ENCODE data around the gene ITIH4. TPM values are rescaled to one million over a fixed set of nuclear protein-coding genes. Genes with fewer than 3 reads are reported as not detected.

The ITIH4 gene
- total and polyA plus RNA-seq, 2 of the 13 experiments (the other 11 are each of a cell fraction or from before 2014, with no cell fraction given), result 2.7 to 5.3 TPM

- TF ChIP-seq ZNF639 (CRISPR knock-in tag; conservative IDR thresholded peaks at IDR 0.05), result 0 out of 2 replicates have a peak, but pooled peaks have one; percentile 25
- TF ChIP-seq LRRFIP1 (CRISPR knock-in tag; conservative IDR thresholded peaks at IDR 0.05), result no peak
- no peak for TF ChIP-seq ZBTB42 (CRISPR knock-in tag; IDR thresholded peaks at IDR 0.05)
- no peak for TF ChIP-seq TFE3 (CRISPR knock-in tag; IDR thresholded peaks at IDR 0.05)
- TF ChIP-seq KLF6 (CRISPR knock-in tag; IDR thresholded peaks at IDR 0.05), result no peak
- no peak for TF ChIP-seq SP140L (CRISPR knock-in tag; IDR thresholded peaks at IDR 0.05; ENCODE audit: borderline replicate concordance)
- TF ChIP-seq SMARCC2 (IDR thresholded peaks at IDR 0.05), result no peak
- no peak for TF ChIP-seq ZBTB49 (CRISPR knock-in tag; IDR thresholded peaks at IDR 0.05; ENCODE audit: borderline replicate concordance)
- peak in 1 of 2 experiments; percentile 34; a peak in 1 of 4 replicates for TF ChIP-seq KLF16 (CRISPR knock-in tag; IDR thresholded peaks at IDR 0.05)
- peak; percentile 84 for TF ChIP-seq CEBPG (CRISPR knock-in tag; IDR thresholded peaks at IDR 0.05)
- no peak for TF ChIP-seq JUNB (CRISPR knock-in tag; IDR thresholded peaks at IDR 0.05; ENCODE audit: borderline replicate concordance)
- TF ChIP-seq ZBTB26 (CRISPR knock-in tag; IDR thresholded peaks at IDR 0.05; ENCODE audit: borderline replicate concordance), result no peak
- TF ChIP-seq THAP11 (CRISPR knock-in tag; IDR thresholded peaks at IDR 0.05), result 0 out of 2 replicates have a peak, but pooled peaks have one; percentile 32
- TF ChIP-seq ZNF792 (CRISPR knock-in tag; IDR thresholded peaks at IDR 0.05), result no peak
- no peak for TF ChIP-seq ZNF562 (CRISPR knock-in tag; IDR thresholded peaks at IDR 0.05; ENCODE audit: borderline replicate concordance)
- no peak for TF ChIP-seq THAP7 (CRISPR knock-in tag; IDR thresholded peaks at IDR 0.05)
- TF ChIP-seq SP1 (IDR thresholded peaks at IDR 0.05), result no peak
- TF ChIP-seq SP1 (CRISPR knock-in tag; IDR thresholded peaks at IDR 0.05), result no peak
- TF ChIP-seq AGO1 (IDR thresholded peaks at IDR 0.05; ENCODE audit: low read depth, low read length, poor library complexity, severe bottlenecking), result no peak
- no peak for TF ChIP-seq IRX3 (CRISPR knock-in tag; IDR thresholded peaks at IDR 0.05; ENCODE audit: borderline replicate concordance, low read depth)
- no peak for TF ChIP-seq ZSCAN29 (CRISPR knock-in tag; conservative IDR thresholded peaks at IDR 0.05)
- TF ChIP-seq SNAPC2 (CRISPR knock-in tag; IDR thresholded peaks at IDR 0.05), result no peak
- TF ChIP-seq ZNF232 (CRISPR knock-in tag; IDR thresholded peaks at IDR 0.05; ENCODE audit: borderline replicate concordance), result no peak
Measured at GRCh38 chr3:52845157-52845556, 14.7 kb upstream of the ITIH4 start (continued).

All from HepG2 (cell line).